Left hindlimb (tissue), 1 donor: ENCODE results near the gene NAP1L4.

Source experiments
- DNase-seq: peaks from one replicate; pipeline ENCODE4 v3.0.0-alpha.2; 2018

The NAP1L4 gene

GRCh38 chr11:3010521-3011275 lies 18.6 kb upstream of the NAP1L4 start:
- DNase-seq: no peak

DNA sequence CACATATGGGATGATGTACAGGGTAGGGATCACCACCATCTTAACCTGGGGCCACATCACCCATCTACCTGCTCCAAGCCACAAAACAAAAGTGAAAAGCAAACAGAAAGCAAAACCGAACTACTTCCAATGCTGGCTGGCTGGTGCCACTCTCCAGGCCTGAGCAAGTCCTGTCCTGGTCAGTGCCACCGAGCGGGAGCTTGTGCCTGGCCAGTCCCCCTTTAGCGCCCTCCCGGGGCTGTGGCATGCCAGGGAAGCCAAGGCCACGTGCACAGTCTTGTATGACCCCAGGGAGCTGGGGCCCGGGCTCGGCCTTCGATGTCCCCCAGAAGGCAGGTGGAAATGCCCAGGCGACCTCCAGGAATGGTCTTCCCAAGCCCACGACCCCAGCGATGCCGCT lies 17.9 kb upstream of the NAP1L4 start:
- no peak for DNase-seq

DNA sequence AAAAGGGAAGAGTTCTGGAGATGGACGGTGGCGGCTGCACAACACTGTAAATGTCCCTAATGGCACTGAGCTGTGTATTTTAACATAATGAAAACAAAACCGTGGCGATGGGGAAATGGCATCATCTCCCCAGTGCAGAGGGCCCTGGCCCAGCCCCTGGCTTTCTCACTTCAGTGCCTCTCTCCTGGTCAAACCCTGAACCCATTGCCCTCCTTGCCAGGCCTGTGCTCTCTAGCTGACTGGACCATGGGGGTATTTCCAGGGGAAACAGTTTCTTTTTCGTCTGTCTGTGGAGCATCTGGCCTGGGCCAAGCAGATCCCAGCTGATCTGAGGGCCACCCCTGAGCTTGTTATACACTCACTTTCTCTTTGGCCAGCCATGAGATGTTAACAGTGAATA lies 17.4 kb upstream of the NAP1L4 start:
- DNase-seq: no peak

GRCh38 chr11:3008746-3009336 lies 16.7 kb upstream of the NAP1L4 start:
- no peak for DNase-seq

GRCh38 chr11:3007404-3008010 lies 15.4 kb upstream of the NAP1L4 start:
- no peak for DNase-seq

DNA sequence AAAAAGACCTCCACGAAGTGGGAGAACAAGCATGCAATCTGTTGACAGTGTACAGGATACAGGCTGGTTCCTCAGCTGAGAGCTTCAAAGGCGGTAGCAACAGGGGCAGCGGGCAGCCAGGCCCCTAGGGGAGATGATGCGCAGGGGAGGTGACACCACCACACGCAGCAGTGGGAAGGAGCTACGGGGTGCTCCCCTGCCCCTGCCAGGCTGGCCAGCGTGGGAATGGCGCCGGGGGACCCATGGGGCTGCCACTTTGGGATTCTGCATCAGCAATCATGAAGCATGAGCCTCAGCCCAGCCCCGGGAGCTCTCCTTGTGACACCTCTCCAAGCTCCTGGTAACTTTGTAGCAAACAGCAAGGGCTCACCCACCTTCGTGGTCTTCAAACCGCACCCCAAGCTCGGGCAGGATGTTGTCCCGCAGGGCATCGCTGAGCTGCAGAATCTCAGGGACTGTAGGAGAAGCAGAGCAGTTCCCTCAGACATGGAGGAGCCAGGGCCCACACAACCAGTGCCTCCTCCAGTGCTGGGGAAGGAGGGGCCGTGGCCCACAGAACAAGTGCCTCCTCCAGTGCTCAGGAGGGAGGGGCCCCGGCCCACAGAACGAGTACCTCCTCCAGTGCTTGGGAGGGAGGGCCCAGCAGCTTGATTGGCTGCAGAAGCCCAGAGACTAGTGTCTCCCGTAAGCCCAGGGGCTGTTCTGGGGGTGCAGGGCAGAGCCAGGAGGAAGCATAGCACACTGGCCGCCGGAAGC lies 14.6 kb upstream of the NAP1L4 start:
- DNase-seq: no peak

GRCh38 chr11:3004481-3004880 lies 12.4 kb upstream of the NAP1L4 start:
- DNase-seq: peak; percentile 25

- DNase-seq: peak; percentile 22
These were observed 11.5 kb upstream of the NAP1L4 start for GRCh38 chr11:3003396-3004231.

- DNase-seq: peak; percentile 17
These were observed 10.7 kb upstream of the NAP1L4 start for GRCh38 chr11:3002871-3003270.

- peak; percentile 23 for DNase-seq
These were observed 10.3 kb upstream of the NAP1L4 start for GRCh38 chr11:3002351-3002861.

GRCh38 chr11:3001496-3001895 lies 9.4 kb upstream of the NAP1L4 start:
- DNase-seq: no peak

DNA sequence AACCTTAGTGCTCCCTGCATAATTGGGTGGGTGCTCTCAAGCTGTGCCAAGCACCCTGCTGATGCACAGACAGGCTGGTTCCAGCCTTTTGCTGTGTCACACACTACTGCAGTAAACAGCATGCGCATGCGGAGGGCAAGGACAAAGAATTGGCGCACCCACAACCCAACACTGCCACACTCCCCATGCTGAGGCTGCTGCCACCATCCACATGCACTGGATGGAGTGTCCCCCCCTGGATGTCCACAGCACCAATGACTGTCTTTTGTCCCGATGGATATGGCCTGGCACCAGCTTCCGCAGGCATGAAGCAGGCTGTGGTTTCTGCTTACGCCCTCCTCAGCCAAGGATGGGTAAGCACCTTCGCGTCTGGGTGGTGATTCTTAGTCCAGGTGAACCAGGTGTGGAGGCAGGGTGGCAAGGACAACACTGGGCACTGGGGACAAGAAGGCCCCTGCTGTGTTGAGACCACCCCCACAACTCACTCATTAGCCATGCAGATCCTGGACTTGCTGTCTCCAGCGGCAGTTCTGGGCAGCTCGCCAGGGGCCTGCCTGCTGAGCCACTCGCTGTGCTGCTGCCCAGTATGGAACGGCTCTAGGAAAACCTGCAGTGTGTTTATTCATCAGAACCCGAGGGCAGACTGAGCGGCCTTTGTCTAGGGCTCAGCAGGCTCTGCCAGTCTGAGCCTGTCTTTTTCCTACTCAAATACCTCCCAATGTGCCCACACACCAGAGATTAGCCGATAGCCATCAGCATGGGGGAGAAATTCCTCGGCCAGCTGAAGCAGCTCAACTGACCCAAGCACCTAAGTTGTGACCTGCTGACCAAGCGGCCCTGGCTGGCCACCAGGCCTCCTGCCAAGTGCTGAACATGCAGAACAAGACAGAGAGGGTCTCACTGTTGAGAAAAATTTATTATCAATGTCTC lies 8.2 kb upstream of the NAP1L4 start:
- peak; percentile 75 for DNase-seq

GRCh38 chr11:2999464-2999998 lies 7.4 kb upstream of the NAP1L4 start:
- DNase-seq: peak; percentile 21

- DNase-seq: peak; percentile 4
These were observed 6.1 kb upstream of the NAP1L4 start for GRCh38 chr11:2998073-2998850.

GRCh38 chr11:2997406-2997805 lies 5.3 kb upstream of the NAP1L4 start:
- no peak for DNase-seq

DNA sequence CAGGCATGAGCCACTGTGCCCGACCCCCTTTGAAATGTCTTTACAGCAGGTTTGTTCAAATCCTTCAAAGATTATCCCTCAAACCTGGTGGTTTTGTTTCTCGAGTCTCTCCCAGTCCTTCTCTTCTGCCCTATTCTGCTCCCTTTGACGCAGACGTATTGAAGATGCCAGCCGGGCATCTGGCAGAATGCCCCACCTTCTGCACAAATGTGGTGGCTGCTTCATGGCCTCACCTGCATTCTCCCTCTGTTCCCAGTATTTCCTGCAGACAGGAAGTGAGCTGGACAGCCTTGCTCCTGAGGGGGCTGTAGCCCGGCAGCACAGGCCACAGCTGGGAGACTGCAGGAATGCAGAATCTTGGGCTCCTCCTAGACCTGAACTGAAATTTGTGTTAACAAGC lies 4.8 kb upstream of the NAP1L4 start:
- DNase-seq: no peak

DNA sequence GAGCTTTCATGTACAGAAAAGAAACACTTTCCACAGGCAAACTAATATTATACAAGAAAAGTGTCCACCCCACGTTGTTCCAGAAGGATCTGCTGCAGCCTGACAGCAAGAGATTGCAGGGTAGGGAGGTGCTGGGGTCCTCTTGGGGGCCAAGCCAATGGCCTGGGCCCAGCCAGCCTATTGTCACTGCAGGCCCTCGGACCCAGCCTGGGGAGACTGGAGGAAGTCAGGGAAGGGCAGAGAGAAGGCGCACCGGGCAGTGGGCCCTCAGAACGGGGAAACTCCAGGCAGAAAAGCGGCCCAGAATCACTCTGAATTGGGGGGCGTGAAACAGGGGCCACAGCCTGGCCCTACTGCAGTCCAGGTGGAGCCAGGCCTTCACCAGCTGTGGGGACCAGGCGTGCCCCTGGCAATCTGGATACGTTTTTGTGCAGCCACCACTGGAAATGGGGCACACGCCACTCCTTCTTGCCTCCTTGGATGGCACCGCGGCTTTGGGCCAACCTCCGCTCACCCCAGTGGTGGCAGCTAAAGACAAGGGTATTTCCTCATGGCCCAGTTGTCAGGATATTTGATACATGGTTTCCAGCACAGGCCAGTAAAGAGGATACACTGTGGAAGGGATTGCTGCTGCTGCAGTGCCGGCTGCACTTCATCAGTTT lies 3.9 kb upstream of the NAP1L4 start:
- no peak for DNase-seq

DNA sequence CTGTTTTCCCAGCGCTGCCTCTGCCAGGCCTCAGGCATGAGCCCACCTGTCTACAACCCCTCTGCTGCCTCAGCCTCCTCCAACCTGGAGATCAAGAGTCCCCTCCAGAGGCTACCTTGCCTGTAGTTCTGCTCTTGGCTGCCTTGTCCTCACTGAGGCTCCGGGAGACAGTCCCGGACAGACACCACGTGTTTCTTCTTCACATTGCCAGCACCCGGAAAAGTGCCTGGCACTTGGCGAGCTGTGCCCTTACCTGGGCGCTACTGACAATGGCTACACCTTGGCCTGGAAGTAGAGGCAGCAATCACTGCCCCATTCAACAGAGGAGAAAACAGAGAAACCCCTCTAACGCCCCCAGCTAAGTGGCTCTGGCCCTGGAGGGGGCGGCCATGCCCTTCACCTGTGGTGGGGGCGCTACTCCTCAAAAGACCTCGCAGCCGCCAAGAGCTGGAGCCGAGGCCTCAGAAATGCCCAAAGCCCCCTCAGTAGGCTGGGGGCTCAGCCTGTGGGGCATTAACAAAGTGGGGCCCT lies 3.0 kb upstream of the NAP1L4 start:
- no peak for DNase-seq

- DNase-seq: no peak
These were observed 2.2 kb upstream of the NAP1L4 start for GRCh38 chr11:2994336-2994730.
